HepG2 (cell line): ENCODE data around the gene SUMO1. TPM values are rescaled to one million over a fixed set of nuclear protein-coding genes. Genes with fewer than 3 reads are reported as not detected.

Experiments used
- CC2D1A ChIP-seq: sonication (generic); formaldehyde crosslinking; IDR thresholded peaks from 2 replicates; pipeline ENCODE4 v1.8.1; 2023; ENCODE audit warnings: mild to moderate bottlenecking, missing genetic modification reagents
- CSRNP1 ChIP-seq: sonication (generic); formaldehyde crosslinking; IDR thresholded peaks from 2 replicates; pipeline ENCODE4 v1.8.1; 2023; ENCODE audit warnings: mild to moderate bottlenecking, missing genetic modification reagents
- DMAP1 ChIP-seq: IDR thresholded peaks from 2 replicates; pipeline ENCODE4 v1.6.1; 2016
- FOSL2 ChIP-seq: sonication (generic); formaldehyde crosslinking; IDR thresholded peaks from 2 replicates; pipeline ENCODE4 v1.4.0; 2020; ENCODE audit warnings: missing genetic modification reagents
- FOXJ3 ChIP-seq: sonication (generic); formaldehyde crosslinking; IDR thresholded peaks from 2 replicates; pipeline ENCODE4 v1.4.0; 2020; ENCODE audit warnings: missing genetic modification reagents, mild to moderate bottlenecking, borderline replicate concordance
- FOXO1 ChIP-seq: sonication (generic); formaldehyde crosslinking; IDR thresholded peaks from 2 replicates; pipeline ENCODE4 v1.4.0; 2020; ENCODE audit warnings: missing genetic modification reagents
- GFI1 ChIP-seq: sonication (generic); formaldehyde crosslinking; IDR thresholded peaks from 2 replicates; pipeline ENCODE4 v1.5.0; 2020; ENCODE audit warnings: missing genetic modification reagents, mild to moderate bottlenecking, borderline replicate concordance
- HNRNPH1 ChIP-seq: fragments of 200-400 bp; formaldehyde crosslinking; optimal IDR thresholded peaks from 2 replicates; pipeline ENCODE3; 2017; ENCODE audit warnings: mild to moderate bottlenecking, low read depth, low read length
- KDM1A ChIP-seq: IDR thresholded peaks from 2 replicates; pipeline ENCODE4 v1.6.1; 2016; ENCODE audit warnings: missing compliant biosample characterization
- MTF2 ChIP-seq: sonication (generic); formaldehyde crosslinking; IDR thresholded peaks from 2 replicates; pipeline ENCODE4 v1.5.0; 2020; ENCODE audit warnings: missing genetic modification reagents, borderline replicate concordance
- NRL ChIP-seq: sonication (generic); formaldehyde crosslinking; IDR thresholded peaks from 2 replicates; pipeline ENCODE4 v1.5.0; 2020; ENCODE audit warnings: missing genetic modification reagents, mild to moderate bottlenecking, moderate library complexity, borderline replicate concordance
- STAT6 ChIP-seq: sonication (generic); formaldehyde crosslinking; IDR thresholded peaks from 2 replicates; pipeline ENCODE4 v1.4.0; 2020; ENCODE audit warnings: missing genetic modification reagents, mild to moderate bottlenecking, borderline replicate concordance
- THRA ChIP-seq: sonication (generic); formaldehyde crosslinking; IDR thresholded peaks from 2 replicates; pipeline ENCODE4 v1.4.0; 2020; ENCODE audit warnings: missing genetic modification reagents, borderline replicate concordance
- YY1 ChIP-seq: IDR thresholded peaks from 2 replicates; pipeline ENCODE4 v1.6.1; 2011; ENCODE audit warnings: low read length, low read depth, moderate library complexity, mild to moderate bottlenecking; ENCODE audit not compliant: insufficient read depth, insufficient replicate concordance
- ZBTB34 ChIP-seq: sonication (generic); formaldehyde crosslinking; IDR thresholded peaks from 2 replicates; pipeline ENCODE4 v1.8.0; 2022; ENCODE audit warnings: mild to moderate bottlenecking, missing genetic modification reagents
- ZBTB42 ChIP-seq: sonication (generic); formaldehyde crosslinking; IDR thresholded peaks from 2 replicates; pipeline ENCODE4 v1.5.0; 2020; ENCODE audit warnings: mild to moderate bottlenecking, missing genetic modification reagents
- ZFP41 ChIP-seq: sonication (generic); formaldehyde crosslinking; IDR thresholded peaks from 2 replicates; pipeline ENCODE4 v1.4.0; 2020; ENCODE audit warnings: mild to moderate bottlenecking, missing genetic modification reagents, borderline replicate concordance
- ZFX ChIP-seq: sonication (generic); formaldehyde crosslinking; IDR thresholded peaks from 2 replicates; pipeline ENCODE4 v1.4.0; 2020; ENCODE audit warnings: mild to moderate bottlenecking, low read depth, missing genetic modification reagents, moderate library complexity
- ZKSCAN8 ChIP-seq: IDR thresholded peaks from 2 replicates; pipeline ENCODE4 v1.6.1; 2016; ENCODE audit warnings: borderline replicate concordance, missing genetic modification reagents, missing compliant biosample characterization
- ZNF44 ChIP-seq: sonication (generic); formaldehyde crosslinking; IDR thresholded peaks from 2 replicates; pipeline ENCODE4 v1.5.1; 2020; ENCODE audit warnings: mild to moderate bottlenecking, missing genetic modification reagents
- ZNF543 ChIP-seq: sonication (generic); formaldehyde crosslinking; IDR thresholded peaks from 2 replicates; pipeline ENCODE4 v1.4.0; 2020; ENCODE audit warnings: mild to moderate bottlenecking, missing genetic modification reagents
- ZNF619 ChIP-seq: sonication (generic); formaldehyde crosslinking; IDR thresholded peaks from 2 replicates; pipeline ENCODE4 v1.4.0; 2020; ENCODE audit warnings: mild to moderate bottlenecking, missing genetic modification reagents
- ZNF761 ChIP-seq: sonication (generic); formaldehyde crosslinking; conservative IDR thresholded peaks from 2 replicates; pipeline ENCODE4 v1.4.0; 2020; ENCODE audit warnings: mild to moderate bottlenecking, missing genetic modification reagents
- ZNF839 ChIP-seq: sonication (generic); formaldehyde crosslinking; IDR thresholded peaks from 2 replicates; pipeline ENCODE4 v1.4.0; 2020; ENCODE audit warnings: missing genetic modification reagents, mild to moderate bottlenecking, borderline replicate concordance
- polyA plus RNA-seq, 8 experiments: library from polyadenylated mRNA; depleted of rRNA in 3 of 8; stranded (reverse) in 7 of 8; unstranded in 1 of 8; fragments of >200 nt; fragmentation: Illumina TruSeq in 4 of 8; extraction: Trizol in 4 of 8; gene quantifications; 2 replicates each; pipeline versions ENCODE4 v1.2.1 to v1.2.3, GENCODE V29; 2011 to 2016; ENCODE audit warnings: low read depth in 4 of 8, missing spikeins in 1 of 8, mixed read lengths in 1 of 8; ENCODE audit not compliant: insufficient read depth in 1 of 8
- total RNA-seq, 5 experiments: library from RNA; depleted of rRNA; stranded (reverse); fragments of >200 nt; fragmentation: Illumina TruSeq; extraction: Trizol; gene quantifications; 2 replicates each; pipeline ENCODE4 v1.2.3, GENCODE V29; 2016; ENCODE audit warnings: low read depth in 1 of 5

The SUMO1 gene
- total and polyA plus RNA-seq, 2 of the 13 experiments (the other 11 are each of a cell fraction or from before 2014, with no cell fraction given), result 101 to 173 TPM

GRCh38 chr2:202237787-202238233 is 587 bp downstream of the SUMO1 start (continued):
- TF ChIP-seq THRA (CRISPR knock-in tag) (no peak; the same call in 1 of the 2 replicates), ZFX (CRISPR knock-in tag) (peak; percentile 82), GFI1 (CRISPR knock-in tag) (0 out of 2 replicates have a peak, but pooled peaks have one; percentile 17), ZNF761 (CRISPR knock-in tag) (no peak), ZNF619 (CRISPR knock-in tag) (0 out of 2 replicates have a peak, but pooled peaks have one; percentile 42), FOSL2 (0 out of 2 replicates have a peak, but pooled peaks have one; percentile 17), NRL (CRISPR knock-in tag) (0 out of 2 replicates have a peak, but pooled peaks have one; percentile 5), FOXO1 (CRISPR knock-in tag) (peak; percentile 35; the same call in 1 of the 2 replicates), CSRNP1 (CRISPR knock-in tag) (no peak), YY1 (no peak), ZBTB42 (CRISPR knock-in tag) (peak; percentile 39), KDM1A (CRISPR knock-in tag) (no peak), MTF2 (CRISPR knock-in tag) (0 out of 2 replicates have a peak, but pooled peaks have one; percentile 56), ZNF543 (no peak), ZFP41 (CRISPR knock-in tag) (no peak), ZBTB34 (CRISPR knock-in tag) (no peak), HNRNPH1 (no peak), ZNF44 (CRISPR knock-in tag) (no peak), ZNF839 (CRISPR knock-in tag) (no peak), DMAP1 (CRISPR knock-in tag) (0 out of 2 replicates have a peak, but pooled peaks have one; percentile 37), CC2D1A (CRISPR knock-in tag) (no peak), ZKSCAN8 (0 out of 2 replicates have a peak, but pooled peaks have one; percentile 29), STAT6 (CRISPR knock-in tag) (no peak), FOXJ3 (no peak)
